Upper lobe of left lung (tissue), 6 donors: Measurements from ENCODE around the gene NFIB. TPM values are rescaled to one million over a fixed set of nuclear protein-coding genes. Genes with fewer than 3 reads are reported as not detected.

Experiments
- ATAC-seq, 2 donors: fragments of 200-7000 bp; cut with Tn5 transposase; one replicate each; pipeline ENCODE4 v1.9.1; 2022; ENCODE audit warnings: mild to moderate bottlenecking in 2 of 2, moderate library complexity in 2 of 2; ENCODE audit not compliant: low FRiP score in 2 of 2
- DNase-seq, 2 donors: peaks; one replicate each; pipeline ENCODE4 v3.0.0-alpha.2; 2019 to 2020
- H3K27ac ChIP-seq, 4 donors: fragments of 200-600 bp; sonication (generic); one replicate each; pipeline ENCODE4 v1.5.1; 2016 to 2019
- H3K27me3 ChIP-seq, 4 donors: fragments of 200-600 bp; sonication (generic); one replicate each; pipeline ENCODE4 v1.5.1; 2017 to 2019
- H3K36me3 ChIP-seq, 4 donors: fragments of 200-600 bp; sonication (generic); one replicate each; pipeline ENCODE4 v1.5.1; 2016 to 2019
- H3K4me1 ChIP-seq, 4 donors: fragments of 200-600 bp; sonication (generic); one replicate each; pipeline ENCODE4 v1.5.1; 2018 to 2019
- H3K4me3 ChIP-seq, 4 donors: fragments of 200-600 bp; sonication (generic); one replicate each; pipeline ENCODE4 v1.5.1; 2017 to 2019; ENCODE audit warnings: mild to moderate bottlenecking in 2 of 4, moderate library complexity in 1 of 4
- H3K9me3 ChIP-seq, 4 donors: fragments of 200-600 bp; sonication (generic); one replicate each; pipeline ENCODE4 v1.5.1; 2018 to 2019
- EP300 ChIP-seq, 4 donors: sonication (generic); formaldehyde crosslinking; IDR thresholded peaks; one replicate each; pipeline ENCODE4 v1.5.1; 2017; ENCODE audit warnings: antibody characterized with exemption in 4 of 4, control low read depth in 2 of 4
- POLR2A ChIP-seq, 4 donors: fragments of 450-650 bp; IDR thresholded peaks; one replicate each; pipeline ENCODE4 v1.5.1; 2016 to 2017; ENCODE audit warnings: antibody characterized with exemption in 4 of 4, mild to moderate bottlenecking in 2 of 4
- POLR2AphosphoS5 ChIP-seq, 2 donors: sonication (generic); formaldehyde crosslinking; IDR thresholded peaks; one replicate each; pipeline ENCODE4 v1.5.1; 2017; ENCODE audit warnings: antibody characterized with exemption in 2 of 2
- WGBS, 2 donors: methylation state at CpG; one replicate each; pipeline ENCODE4 v1.1.5; 2017 to 2018; 5-methylcytosine and 5-hydroxymethylcytosine counted together
- total RNA-seq, 6 donors: library from RNA; depleted of rRNA in 4 of 6; stranded (reverse); fragments of >200 nt in 4 of 6; gene quantifications; one replicate each; pipeline versions ENCODE4 v1.1.0 to v1.2.1, GENCODE V29; 2016 to 2021
- TF ChIP-seq, protein P1 (sequence below), 6 experiments: fragments of 450-650 bp in 4 of 6; fragments of 200-600 bp in 2 of 6; sonication (generic) in 2 of 6; IDR thresholded peaks; one replicate each; pipeline ENCODE4 v1.5.1; 2016 to 2019; ENCODE audit warnings: antibody characterized with exemption in 6 of 6
- donor health status: DM: no; HTN: no; CAD: no; lungs with moderate emphysema.
- donor health status: DM: no; HTN: yes; CAD: no; lungs with severe emphysema.

The NFIB gene
- total RNA-seq, 6 donors from 2014 or later = 33.9 to 109 (median 67.5) TPM

DNA sequence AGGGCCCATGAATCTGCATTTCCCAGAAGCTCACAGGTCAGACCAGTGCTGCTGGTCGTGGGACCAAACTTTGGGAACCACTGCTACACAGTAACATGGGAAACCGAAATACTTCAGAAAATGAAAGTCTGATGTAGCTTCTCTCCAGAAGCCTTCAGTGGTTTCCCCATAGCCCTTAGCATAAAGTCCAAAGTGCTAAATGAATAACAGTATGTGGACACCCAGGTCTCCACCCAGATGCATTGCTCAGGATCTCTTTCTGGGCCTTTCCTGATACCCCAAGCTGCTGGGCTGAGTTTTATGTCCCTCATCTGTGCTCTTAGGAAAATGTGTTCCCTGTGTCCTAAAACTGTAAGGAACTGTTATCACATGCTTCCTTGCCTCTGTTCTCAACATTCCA lies 100.4 kb downstream of the NFIB start:
- TF ChIP-seq POLR2A (IDR thresholded peaks at IDR 0.05) (no peak), EP300 (IDR thresholded peaks at IDR 0.05) (no peak), POLR2AphosphoS5 (IDR thresholded peaks at IDR 0.05) (no peak)
- TF ChIP-seq, protein P1, sequence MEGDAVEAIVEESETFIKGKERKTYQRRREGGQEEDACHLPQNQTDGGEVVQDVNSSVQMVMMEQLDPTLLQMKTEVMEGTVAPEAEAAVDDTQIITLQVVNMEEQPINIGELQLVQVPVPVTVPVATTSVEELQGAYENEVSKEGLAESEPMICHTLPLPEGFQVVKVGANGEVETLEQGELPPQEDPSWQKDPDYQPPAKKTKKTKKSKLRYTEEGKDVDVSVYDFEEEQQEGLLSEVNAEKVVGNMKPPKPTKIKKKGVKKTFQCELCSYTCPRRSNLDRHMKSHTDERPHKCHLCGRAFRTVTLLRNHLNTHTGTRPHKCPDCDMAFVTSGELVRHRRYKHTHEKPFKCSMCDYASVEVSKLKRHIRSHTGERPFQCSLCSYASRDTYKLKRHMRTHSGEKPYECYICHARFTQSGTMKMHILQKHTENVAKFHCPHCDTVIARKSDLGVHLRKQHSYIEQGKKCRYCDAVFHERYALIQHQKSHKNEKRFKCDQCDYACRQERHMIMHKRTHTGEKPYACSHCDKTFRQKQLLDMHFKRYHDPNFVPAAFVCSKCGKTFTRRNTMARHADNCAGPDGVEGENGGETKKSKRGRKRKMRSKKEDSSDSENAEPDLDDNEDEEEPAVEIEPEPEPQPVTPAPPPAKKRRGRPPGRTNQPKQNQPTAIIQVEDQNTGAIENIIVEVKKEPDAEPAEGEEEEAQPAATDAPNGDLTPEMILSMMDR (IDR thresholded peaks at IDR 0.05) = no peak
- Histone ChIP-seq H3K9me3 (no peaks in the 10 kb centered on the region), H3K27ac (peak overlapping the region in 1 of 4 donors; percentile 13), H3K4me1 (peaks cover 5 to 34% (median 28%) of the 10 kb centered on the region in 4 donors), H3K36me3 (no peaks in the 10 kb centered on the region), H3K27me3 (no peaks in the 10 kb centered on the region), H3K4me3 (no peak overlapping the region)
- DNase-seq (no peak), ATAC-seq (no peak)
- 78 to 82% methylated on average over 2 of the region's 2 CpGs for WGBS, 2 donors

DNA sequence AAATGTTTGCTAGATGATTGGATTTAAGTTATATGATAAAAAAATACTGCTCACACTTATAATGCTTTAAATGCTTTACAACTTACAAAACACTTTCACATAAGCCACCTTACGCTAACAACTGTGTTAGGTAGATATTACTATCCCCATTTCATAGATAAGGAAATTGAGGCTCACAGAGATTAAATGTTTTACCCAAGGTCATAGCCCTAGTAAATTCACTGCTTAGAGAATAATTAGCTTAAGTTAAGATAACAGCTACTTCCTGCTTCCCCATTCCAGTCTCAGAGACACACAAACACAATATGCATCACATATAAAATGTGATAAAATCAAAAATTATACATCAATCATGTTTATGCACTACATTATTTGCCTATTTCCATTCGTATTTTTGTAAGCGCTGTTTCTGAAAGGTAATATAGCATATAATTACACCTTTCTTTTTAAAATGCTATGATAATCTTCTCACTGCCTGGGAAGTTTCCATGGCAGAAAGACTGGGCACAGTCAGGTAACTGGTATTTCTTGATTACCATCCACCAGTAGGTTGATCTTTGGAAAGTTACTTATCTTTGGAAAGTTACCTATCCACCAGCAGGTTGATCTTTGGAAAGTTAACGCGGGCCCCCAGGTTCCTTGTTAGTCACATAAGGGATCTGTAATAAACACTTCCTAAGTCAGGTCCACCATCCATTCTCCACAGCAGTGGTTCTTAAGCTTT lies 101.1 kb downstream of the NFIB start:
- Histone ChIP-seq H3K4me1 (peaks cover 0 to 28% (median 25%) of the 10 kb centered on the region in 4 donors), H3K9me3 (no peaks in the 10 kb centered on the region), H3K27ac (peak overlapping the region in 1 of 4 donors; percentile 13), H3K4me3 (no peak overlapping the region), H3K27me3 (no peaks in the 10 kb centered on the region), H3K36me3 (no peaks in the 10 kb centered on the region)
- 73 to 77% methylated on average over 5 of the region's 5 CpGs for WGBS, 2 donors
- DNase-seq = no peak
- no peak for ATAC-seq
- no peak for TF ChIP-seq EP300 (IDR thresholded peaks at IDR 0.05)
- TF ChIP-seq POLR2AphosphoS5 (IDR thresholded peaks at IDR 0.05) = no peak
- no peak for TF ChIP-seq POLR2A (IDR thresholded peaks at IDR 0.05)
- TF ChIP-seq, protein P1 (IDR thresholded peaks at IDR 0.05) = no peak

DNA sequence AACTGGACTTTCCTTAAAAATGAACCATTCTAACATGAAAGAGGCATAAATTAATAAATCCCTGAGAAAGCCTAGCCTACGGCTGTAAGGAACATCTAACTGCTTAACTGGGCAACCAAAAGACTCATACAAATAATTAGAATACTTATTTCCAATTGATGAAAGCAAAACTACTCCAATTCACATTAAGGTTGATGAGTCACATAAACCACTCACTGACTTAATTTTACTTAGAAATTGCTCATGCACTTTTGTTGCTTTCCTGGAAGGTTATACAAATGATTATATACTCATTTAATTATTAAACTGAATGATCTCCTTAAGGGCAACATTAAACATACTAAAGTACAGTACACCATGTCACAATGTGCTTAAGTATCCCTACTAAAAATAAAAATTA lies 101.9 kb downstream of the NFIB start:
- DNase-seq (no peak), ATAC-seq (peak in 1 of 2 donors; percentile 37)
- Histone ChIP-seq H3K4me1 (peaks cover 0 to 31% (median 25%) of the 10 kb centered on the region in 4 donors), H3K27me3 (no peaks in the 10 kb centered on the region), H3K9me3 (no peaks in the 10 kb centered on the region), H3K4me3 (no peak overlapping the region), H3K27ac (peak overlapping the region in 1 of 4 donors; percentile 13), H3K36me3 (no peaks in the 10 kb centered on the region)
- whole genome bisulfite sequencing, 2 donors = 51 to 75% methylated on average over 1 of the region's 1 CpG
- TF ChIP-seq POLR2AphosphoS5 (IDR thresholded peaks at IDR 0.05) (no peak), POLR2A (IDR thresholded peaks at IDR 0.05) (no peak), EP300 (IDR thresholded peaks at IDR 0.05) (peak in 1 of 4 donors; percentile 33)
- TF ChIP-seq, protein P1 (IDR thresholded peaks at IDR 0.05) = no peak

DNA sequence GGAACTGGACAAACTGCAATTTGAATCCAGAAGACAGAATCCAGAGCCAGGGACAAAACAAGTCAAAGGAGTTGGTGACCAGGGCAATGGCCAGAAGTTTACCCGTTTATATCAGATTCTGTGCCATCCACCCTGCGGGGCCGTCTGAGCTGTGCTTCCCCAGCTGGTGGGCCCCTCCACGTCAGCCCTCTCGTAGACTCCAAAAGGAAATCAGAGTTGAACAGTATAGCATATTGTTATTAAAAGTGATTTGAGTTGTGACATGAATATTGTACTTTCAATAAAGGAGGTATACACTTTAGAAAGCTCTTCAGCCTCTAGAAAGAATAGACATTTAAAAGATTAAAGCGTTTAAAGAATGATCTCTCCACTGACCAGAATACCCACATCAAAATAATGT lies 102.4 kb downstream of the NFIB start:
- peak overlapping the region in 2 of 4 donors; percentile 30 to 31 for H3K27ac ChIP-seq
- no peaks in the 10 kb centered on the region for H3K36me3 ChIP-seq
- no peak for TF ChIP-seq POLR2A (IDR thresholded peaks at IDR 0.05)
- H3K27me3 ChIP-seq = no peaks in the 10 kb centered on the region
- WGBS, 2 donors = 58 to 63% methylated on average over 6 of the region's 6 CpGs
- DNase-seq (peak in 1 of 2 donors; percentile 11), ATAC-seq (no peak)
- H3K4me1 ChIP-seq = peaks cover 0 to 31% (median 25%) of the 10 kb centered on the region in 4 donors
- H3K9me3 ChIP-seq = no peaks in the 10 kb centered on the region
- H3K4me3 ChIP-seq = no peak overlapping the region

DNA sequence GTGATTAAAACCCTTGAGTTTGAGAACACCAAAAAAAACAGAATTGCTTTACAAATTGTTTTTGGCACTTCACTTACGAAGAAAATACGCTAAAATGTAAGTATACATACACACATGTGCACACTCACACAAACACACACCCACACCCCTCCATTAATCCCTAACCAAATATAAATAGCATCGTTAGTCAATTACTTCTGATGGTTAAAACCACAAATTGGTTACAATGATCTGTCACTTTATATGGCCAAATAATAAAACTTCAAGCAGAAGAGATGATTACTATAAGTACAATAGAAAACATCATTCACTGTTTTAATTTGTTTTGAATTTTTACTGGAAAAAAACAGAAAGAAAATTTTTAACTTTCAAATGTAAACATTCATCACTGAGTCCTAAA lies 103.5 kb downstream of the NFIB start:
- H3K27ac ChIP-seq = no peak overlapping the region
- H3K4me3 ChIP-seq = no peak overlapping the region
- no peaks in the 10 kb centered on the region for H3K27me3 ChIP-seq
- DNase-seq (no peak), ATAC-seq (no peak)
- no peaks in the 10 kb centered on the region for H3K9me3 ChIP-seq
- no peaks in the 10 kb centered on the region for H3K36me3 ChIP-seq
- peaks cover under 1 to 34% (median 24%) of the 10 kb centered on the region in 4 donors for H3K4me1 ChIP-seq
- WGBS, 2 donors = 65 to 78% methylated on average over 3 of the region's 3 CpGs
- no peak for TF ChIP-seq EP300 (IDR thresholded peaks at IDR 0.05)
- no peak for TF ChIP-seq POLR2AphosphoS5 (IDR thresholded peaks at IDR 0.05)
- no peak for TF ChIP-seq POLR2A (IDR thresholded peaks at IDR 0.05)
- TF ChIP-seq, protein P1 (IDR thresholded peaks at IDR 0.05) = no peak
